HG03342 (cell line): ENCODE measurements around the gene POLR1A.

ENCODE experiments used
- ATAC-seq: cut with Tn5 transposase; IDR thresholded peaks from one replicate; pipeline ENCODE4 v1.9.1; 2021; ENCODE audit warnings: mild to moderate bottlenecking, moderate library complexity; ENCODE audit not compliant: unreplicated experiment

POLR1A gene

DNA sequence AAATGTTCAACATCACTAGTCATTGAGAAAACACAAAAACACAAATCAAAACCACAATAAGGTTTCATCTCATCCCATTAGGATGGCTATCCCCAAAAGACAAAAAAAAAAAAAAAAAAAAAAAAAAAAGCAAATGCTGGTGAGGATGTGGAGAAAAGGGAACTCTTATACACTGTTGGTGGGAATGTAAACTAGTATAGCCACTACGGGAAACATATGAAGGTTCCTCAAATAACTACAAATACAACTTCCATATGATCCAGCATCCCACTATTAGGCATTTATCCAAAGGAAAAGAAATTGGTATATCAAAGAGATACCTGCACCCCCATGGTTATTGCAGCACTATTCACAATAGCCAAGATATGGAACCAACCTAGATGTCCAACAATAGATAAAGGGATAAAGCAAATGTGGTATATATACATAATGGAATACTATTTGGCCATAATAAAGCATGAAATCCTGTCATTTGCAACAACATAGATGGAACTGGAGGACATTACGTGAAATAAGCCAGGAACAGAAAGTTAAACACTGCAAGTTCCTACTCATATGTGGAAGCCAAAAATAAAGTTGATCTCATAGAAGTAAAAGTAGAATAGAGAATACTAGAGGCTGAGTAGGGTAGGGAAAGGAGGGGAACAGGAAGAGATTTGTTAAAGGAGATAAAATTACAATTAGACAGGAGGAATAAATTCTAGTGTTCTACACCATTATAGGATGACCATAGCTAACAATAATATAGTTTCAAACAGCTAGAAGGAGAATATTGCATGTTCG, 8.4 kb downstream of the POLR1A start:
- ATAC-seq: no peak

DNA sequence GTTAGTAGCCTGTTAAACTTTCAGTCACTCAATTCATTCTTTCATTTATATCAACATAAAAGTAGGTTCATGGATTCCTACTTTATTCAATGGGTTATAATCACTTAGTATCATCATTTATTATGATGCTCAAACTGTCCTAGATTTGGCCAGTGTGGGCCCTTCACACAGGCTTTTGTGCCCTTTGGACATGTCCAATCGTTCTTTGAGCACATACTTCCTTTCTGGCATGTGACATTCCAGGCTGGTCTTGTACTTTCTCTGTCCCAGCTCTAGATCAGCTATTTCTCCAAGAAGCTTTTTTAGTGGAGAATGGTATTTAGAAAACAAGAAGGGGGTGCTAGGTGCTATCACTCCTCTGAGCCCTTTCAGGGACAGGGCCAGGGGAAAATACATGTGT, 11.5 kb downstream of the POLR1A start:
- ATAC-seq: no peak

DNA sequence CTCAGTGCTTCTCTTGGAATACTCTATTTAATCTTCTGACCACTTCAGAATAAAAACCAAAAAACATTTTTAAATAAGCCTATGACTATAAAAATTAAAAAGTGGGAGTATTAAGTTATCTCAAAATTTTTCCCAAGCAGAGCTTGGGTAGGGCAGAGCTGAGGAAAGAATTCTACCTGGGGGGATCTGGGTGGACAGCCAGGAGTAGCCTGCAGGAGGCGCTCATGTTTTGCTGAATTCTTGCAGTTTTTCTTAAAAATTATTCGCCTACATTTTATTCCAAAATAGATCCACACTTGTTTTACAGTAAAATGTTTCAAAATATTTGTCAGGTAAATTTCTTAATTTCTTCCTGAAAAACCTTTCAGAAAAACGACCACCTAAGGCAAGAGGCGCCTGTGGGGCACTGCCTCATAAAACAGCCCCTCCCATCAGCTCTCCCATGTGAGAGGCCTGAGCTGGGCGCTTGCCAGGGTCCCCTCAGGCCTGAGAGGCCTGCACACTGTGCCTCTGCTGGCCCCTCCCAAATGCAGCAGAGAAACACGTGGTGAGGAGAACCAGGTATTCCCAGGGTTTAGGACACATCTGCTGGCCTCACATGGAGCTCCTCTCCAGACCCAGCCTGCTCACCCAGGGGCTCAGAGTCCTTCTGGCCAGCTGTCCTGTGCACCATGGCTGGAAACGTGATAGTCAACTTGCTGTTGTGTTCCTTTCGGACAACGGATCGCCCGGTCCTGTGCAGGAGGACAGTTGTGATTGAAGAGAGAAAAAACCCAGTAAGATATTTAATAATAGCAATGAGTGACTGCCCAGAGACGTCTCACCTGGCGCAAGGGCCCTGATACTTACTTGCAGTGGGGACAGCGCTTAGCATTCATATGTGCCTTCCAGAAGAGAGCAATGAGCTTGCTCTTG, 17.5 kb downstream of the POLR1A start:
- ATAC-seq: no peak

DNA sequence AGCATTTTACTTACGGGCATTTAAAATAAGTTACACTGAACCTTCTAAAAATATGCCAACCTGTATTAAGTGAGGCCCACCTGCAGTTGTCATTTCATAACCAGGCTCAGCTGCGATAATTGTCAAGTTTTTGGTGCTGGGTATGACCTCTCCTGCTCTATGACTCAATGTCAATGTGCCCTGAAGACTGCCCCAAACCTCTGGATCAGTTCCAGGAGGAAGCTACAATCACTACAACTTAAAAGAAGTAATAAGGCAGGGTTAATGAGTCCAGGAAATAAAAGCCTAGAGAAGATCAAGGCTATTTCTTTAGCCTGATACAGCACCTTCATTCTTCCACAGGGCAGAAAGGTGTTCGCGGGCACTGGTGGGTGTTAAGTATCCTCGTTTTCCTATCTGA, 22.9 kb downstream of the POLR1A start:
- no peak for ATAC-seq

DNA sequence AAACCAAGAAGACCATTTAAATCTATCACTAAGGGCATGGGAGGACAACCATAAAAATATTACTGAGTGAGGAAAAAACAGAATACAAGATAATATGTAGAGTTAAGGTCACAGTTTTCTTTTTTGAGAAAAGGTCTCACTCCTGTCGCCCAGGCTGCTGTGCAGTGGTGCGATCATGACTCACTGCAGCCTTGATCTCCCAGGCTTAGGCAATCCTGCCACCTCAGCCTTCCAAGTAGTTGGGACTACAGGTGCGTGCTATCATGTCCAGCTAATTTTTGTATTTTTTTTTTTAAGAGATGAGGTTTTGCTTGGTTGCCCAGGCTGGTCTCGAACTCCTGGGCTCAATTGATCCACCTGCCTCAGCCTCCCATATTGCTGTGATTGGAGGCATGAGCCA, 24.0 kb downstream of the POLR1A start:
- ATAC-seq: no peak

DNA sequence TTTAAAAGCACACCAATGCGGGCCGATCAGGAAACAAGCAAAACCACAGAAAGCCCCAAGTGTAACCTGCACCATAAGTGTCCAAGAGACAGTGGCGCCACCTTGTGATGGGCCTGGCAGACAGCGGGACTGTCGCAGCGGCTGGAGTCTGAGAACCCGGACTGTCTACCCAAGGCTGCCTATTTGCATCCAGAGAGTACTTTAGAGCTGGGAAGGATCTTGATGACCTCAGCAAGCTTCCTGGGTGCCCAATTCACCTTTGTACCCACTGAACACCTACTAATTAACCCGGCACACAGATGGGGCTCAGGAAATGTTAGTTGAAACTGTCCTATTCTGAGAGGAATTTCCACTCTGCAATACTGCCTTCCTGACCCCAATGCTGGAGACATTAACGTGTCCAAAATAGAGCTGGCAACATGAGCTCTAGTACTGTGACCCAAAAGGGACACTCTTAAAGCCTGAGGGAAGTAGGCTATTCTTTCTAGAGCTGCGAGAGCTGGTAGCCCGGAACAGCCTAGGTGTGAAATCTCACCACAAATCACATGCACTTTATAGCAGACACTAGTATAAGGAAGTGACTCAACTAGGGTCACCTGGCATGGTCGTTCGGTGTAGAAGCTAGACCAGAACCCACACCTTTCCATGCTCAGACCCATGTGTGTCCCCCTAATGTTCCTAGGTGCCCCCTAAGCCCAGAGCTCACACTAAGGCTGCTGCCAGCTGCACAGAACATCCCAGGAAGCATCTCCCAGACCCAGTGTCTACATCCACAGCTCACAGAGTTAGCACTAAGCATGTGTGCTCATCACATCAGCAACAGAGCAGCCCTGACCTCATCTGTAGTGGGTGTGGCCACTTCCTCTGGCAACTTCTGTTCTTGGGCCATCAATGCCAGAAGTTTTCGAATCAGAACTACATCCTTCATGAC, 25.4 kb downstream of the POLR1A start:
- peak; percentile 75 for ATAC-seq

DNA sequence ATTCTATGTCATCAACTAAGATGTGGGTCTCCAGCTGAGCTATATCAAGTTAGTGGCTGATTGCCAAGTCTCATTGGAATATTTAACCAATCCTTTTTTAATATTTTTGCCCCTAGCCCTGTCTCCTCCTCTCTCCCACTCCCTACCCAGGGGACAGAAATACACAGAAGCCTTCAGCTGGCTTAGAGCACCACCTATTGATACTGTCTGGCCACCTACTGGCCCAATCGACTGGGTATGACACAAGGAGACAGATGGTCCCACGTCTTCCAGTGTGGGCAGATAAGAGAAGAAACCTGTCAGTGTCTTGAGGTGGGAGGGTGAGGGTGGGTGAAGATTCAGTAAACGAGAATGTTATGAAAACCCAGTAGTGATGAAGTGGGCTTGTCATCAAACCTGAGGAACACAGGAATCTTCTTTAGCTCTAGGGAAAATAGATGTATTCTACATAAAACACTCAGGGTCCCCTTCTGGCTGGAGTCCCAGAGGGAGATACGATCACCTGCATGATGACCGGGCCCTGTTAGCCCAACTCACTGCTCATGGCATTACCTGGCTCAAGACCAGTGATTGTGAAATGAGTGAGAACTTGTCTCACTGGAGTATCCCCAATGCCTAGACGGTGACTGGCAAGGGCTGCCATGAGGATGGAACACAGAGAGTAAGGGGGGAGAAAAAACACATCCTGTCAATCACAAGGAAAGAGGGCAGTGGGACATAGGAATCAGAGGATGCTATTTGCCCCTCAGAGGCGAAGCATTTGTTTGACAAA, 26.7 kb downstream of the POLR1A start:
- ATAC-seq: no peak

DNA sequence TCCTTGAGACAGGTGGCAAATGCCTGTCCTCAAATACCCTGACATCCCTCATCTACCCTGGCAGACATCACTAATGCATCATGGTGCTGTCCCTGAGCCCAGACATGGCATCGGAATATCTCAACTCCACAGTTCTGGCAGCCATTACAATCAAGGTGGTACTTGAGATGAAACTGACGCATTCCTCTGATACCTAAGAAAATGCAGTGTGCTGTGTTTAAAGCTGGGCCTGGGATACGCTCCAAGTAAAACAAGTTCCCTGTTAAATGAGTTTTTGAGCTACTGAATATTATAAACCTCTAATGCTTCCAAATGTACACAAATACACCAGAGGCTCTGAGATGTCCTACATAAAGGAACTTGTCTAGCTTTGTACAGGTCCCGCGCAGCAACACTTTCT, 29.8 kb downstream of the POLR1A start:
- no peak for ATAC-seq

DNA sequence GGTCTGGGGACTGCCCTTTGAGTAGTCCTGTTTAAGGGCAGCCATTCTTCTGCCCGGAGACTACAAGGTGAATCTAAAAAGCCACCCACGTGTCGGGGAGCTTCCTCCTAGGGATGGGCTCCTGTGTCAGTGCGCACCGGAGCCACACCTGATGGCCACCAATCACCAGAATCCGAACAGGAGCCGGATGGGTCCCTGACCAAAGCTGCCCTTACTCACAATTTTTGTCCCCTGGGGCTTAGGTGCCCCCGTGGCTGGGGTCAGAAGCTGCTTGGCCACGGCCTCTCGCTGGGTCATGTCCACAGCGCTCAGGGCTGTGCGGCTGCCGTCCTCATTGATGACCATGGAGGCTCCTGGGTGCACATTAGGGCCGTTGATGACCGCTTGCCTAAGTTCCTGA, 30.9 kb downstream of the POLR1A start:
- ATAC-seq: no peak

DNA sequence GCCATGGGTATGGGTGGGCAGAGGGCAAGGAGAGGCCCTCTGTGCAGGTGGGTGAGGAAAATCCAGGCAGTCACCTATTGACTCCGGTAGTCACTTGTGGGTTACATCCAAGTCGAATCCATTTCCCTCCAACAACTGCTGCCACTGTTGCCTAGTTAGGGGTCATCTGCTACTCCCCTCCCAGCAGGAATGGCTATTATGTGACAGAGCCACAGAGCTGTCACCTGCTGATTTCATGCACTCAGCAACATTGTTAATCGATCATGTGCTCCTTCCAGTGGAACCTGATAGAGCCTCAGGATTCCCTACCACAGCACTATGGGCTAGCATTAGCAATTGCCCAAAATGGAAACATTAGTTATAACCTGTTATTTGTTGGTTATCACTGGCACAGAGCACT, 31.4 kb downstream of the POLR1A start:
- no peak for ATAC-seq

DNA sequence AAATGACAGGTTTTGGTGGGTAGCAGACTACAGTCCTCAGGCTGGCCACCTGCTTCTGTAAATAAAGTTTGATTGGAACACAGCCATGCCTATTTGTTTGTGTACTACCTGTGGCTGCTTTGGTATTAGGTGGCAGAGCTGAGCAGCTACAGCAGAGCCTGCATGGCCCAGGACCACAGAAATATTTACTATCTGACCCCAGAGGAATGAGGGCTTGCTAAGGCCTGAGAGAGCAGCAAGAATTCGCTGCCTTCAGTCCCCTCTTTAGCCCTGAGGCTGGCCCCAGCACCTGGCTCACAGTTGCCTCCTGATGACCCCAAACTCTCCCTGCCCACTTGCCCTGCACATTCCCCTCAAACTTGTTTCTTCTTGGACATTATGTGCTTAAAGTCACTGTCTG, 32.5 kb downstream of the POLR1A start:
- ATAC-seq: no peak

DNA sequence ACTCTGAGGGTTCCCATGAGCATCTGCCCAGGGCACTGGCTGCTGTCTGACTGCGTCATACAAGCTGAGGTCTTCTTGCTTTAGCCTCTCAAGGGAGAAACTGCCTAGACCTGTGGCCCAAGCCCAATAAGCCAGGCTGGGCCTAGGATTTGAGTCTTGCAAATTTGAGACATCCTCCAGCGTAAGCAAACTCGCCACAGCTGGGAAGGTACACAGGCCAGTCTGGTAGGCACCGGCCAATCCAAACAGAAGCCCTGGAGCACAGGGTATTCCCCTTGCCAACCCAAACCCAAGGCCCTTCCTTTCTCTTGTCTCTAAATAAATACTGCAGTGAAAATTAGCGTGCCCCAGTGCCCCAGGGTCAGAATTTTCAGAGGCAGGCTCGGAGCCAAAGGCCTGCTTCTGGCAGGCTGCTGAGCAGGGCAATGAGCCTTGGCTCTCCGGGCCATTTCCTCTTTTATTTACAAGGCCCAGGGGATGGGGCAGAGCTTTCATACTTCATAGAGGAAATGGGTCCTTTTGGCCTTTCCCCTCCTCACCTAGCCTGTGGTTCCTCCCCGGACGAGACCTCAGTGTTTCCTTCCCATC, 33.3 kb downstream of the POLR1A start:
- peak; percentile 62 for ATAC-seq

DNA sequence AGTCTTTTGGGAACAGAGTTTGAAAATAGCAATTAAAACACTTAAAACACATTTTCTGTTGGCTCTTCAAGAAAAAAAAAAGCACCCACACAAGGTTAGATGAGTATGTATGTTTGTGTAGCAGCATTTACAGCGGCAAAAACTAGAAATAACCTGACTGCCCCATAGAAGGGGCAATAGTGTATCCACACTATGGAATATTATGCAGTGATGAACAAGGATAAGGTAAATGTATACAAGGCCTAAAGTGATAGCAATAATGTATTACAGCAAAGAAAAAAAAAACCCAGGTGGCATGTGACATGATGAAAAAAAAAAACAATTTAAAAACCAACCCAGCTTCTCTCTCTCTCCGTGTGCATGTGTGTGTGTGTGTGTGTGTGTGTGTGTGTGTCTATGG, 34.8 kb downstream of the POLR1A start:
- ATAC-seq: no peak

DNA sequence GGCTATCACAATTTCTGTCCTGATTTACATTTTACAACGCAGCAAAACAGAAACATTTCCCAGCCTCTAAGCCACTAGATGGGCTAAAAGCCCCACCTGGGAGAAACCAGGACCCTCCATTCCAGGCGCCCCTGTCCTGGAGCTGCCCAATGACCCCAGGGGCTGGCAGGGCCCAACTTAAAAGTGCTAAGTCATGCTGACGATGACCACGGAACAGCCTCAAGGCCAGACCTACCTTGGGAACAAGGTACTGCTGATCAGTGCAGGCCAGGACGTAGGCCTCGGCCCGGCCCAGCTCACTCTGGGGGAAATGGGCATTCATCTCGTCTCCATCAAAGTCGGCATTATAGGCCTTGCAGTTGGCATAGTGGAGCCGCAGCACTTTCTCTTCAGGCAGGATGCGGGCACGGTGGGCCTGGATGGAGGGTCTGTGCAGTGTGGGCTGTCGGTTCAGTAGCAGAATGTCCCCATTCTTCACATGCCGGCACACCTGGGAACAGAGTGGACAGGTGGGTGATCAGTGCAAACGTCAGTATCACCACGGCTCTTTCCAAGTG, 35.8 kb downstream of the POLR1A start:
- ATAC-seq: no peak

DNA sequence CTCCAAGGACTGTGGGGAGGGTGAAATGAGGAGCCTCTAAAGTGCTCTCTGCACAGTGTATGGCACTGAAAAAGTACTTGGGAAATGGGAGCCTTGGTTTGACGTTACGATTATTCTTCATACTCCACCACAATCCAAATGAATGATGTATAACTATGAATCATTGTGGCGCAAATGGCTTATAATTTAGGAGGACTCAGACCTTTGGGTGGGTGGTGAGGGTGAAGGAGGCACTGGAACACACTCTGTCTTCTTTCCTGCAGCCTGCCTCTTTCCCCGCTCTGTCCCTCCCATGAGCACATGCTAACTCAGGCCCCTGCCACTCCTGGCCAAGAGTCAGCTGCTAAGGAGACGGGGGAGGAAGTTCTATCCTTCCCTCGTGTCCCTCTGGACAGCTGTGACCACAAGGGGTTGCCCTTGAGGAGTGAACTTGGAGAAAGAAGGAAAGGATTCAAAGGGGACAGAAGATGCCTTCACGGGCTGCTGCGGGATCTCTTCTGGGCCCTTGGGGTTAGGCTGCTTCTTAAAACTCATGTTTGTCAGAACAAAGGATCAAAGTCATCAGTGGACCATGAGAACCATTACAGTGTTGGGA, 36.5 kb downstream of the POLR1A start:
- no peak for ATAC-seq

DNA sequence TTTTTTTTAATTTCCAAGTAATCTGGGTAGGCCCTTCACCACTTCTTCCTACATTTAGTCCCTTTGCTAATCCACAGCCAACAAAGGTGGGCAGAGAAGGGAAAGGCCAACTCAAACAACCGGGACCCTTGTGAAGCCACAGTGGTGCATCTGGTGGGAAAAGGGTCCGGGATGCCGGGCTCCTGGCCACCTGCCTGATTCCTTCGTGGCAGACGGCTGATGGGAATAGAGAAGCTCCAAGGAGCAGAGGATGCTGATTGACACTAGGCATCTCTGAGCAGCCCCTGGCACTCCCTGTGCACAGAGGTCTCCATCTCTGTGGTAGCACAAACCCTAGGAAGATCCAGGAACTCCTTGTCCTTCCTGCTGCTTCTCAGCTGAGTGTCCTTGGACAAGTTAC, 37.0 kb downstream of the POLR1A start:
- no peak for ATAC-seq

DNA sequence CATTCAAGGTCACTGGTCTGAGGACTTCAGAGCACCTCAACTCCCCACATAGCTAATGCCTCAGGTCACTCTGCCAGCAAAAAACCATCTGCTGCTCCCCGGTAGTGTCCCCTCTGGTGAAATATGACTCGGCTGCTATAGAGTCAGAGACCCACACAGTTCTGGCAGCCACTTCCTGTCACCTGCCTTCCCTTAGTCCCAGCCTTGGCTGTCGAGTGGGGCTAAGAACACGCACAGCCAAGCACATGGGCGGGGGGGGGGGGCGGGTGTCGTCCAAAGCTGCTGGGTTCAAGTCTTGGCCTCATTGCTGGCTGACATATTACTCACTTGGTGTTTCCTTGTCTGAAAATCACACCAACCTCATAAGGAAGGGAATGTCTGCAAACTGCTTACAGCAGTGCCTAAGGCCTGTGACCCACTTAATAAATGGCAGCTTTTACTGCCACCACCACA, 37.5 kb downstream of the POLR1A start:
- no peak for ATAC-seq

DNA sequence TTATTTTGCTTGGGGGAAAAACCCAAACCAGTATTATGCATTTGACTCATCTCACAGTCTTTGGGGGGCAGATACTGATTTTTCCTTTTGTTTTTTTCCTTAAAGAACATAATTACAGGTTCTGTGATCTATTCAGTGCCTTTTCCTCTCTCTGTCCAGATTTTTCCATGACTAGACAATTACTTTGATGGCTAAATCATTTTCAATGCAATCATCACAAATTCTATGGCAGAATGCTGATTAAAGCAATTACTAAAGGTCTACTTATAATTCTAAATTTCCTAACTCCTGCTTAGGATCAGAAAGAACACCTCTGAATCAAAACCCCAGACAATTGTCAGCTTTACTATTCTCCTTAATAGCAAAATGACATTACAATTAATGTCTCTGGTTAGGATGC, 38.8 kb downstream of the POLR1A start:
- ATAC-seq: no peak

DNA sequence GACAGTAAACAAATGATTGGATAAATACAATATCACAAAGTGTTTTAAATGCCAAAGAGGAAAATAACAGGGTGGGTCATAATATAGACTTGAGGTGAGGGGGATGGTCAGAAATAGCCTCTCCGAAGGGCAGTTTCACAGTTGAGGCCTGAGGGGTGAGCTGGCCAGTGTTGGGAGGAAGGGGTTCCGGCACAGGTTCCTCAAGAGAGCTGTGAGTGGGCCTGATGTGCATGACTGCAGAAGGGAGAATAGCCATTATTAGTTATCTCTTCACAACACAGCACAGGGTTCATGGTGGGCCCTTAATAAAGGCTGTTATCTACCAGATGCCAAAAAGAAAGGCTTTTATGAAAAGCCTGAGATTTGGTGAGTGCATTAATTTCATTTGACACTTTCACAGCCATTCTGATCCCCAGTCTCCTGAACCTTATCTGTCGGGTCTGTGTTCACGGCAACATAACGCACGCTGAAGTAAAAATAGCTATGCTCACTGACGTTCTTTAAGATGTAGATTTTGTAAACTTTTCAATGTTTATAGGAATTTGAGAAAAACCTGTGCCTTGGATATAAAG, 39.6 kb downstream of the POLR1A start:
- no peak for ATAC-seq
